GM19240 (cell line): ENCODE data around the gene S100A7.
"Not testable (repeated sequence)": the region's sequence is repeated elsewhere in the genome, so short reads cannot be mapped to it uniquely, and the experiment has no call there.

Experiments used
- DNase-seq: peaks from one replicate; pipeline ENCODE4 v3.0.0; 2011; ENCODE audit warnings: low spot score; ENCODE audit not compliant: insufficient read length

The S100A7 gene

DNA sequence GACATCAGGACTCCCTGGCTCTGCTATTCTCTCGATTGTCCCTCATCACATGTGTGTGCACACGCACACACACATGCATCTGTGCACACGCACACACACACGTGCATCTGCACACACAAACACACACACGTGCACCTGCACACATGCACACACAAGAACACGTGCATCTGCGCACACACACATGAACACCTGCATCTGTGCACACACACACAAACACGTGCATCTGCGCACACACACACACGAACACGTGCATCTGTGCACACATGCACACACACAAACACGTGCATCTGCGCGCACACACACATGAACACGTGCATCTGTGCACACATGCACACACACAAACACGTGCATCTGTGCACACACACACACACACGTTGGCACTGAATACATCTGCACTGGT, 29.4 kb downstream of the S100A7 start:
- no peak for DNase-seq

DNA sequence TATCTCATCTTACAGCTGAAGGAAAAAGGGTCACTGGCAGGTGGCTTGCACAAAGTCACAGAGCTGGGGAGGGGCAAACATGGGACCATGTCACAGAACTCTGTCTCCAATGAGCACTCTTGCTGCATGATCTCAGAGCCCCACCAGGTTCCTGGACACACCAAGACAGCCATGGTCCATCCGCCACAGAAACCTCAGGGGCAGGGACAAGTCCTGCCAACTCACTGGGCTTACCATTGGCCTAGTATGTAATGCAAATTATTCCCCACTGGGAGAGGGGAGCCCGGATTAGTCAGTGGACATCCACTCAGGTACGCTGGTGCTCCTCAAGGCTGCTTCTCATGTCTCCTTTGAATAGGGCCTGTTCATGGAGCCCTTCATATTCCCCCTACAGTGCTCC, 29.9 kb downstream of the S100A7 start:
- DNase-seq = no peak

DNA sequence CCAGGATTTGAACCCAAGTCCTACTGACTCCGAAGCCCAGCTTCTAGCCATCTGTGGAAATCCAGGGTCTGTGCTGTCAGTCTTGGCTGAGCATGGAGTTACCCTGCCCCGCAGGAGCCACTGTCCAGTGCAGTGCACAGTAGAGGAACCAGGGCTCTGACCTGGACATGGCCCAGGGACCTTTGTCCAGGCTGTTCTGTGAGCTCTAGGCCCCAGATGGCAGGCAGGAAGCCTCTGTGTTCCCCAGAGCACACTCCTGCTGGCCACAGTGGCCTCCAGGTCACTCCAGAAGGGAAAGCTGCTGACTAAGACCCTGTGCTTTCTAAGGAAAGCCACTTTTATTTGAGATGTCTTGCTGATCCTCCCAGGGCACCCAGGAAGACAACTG, 30.3 kb downstream of the S100A7 start:
- DNase-seq = no peak

DNA sequence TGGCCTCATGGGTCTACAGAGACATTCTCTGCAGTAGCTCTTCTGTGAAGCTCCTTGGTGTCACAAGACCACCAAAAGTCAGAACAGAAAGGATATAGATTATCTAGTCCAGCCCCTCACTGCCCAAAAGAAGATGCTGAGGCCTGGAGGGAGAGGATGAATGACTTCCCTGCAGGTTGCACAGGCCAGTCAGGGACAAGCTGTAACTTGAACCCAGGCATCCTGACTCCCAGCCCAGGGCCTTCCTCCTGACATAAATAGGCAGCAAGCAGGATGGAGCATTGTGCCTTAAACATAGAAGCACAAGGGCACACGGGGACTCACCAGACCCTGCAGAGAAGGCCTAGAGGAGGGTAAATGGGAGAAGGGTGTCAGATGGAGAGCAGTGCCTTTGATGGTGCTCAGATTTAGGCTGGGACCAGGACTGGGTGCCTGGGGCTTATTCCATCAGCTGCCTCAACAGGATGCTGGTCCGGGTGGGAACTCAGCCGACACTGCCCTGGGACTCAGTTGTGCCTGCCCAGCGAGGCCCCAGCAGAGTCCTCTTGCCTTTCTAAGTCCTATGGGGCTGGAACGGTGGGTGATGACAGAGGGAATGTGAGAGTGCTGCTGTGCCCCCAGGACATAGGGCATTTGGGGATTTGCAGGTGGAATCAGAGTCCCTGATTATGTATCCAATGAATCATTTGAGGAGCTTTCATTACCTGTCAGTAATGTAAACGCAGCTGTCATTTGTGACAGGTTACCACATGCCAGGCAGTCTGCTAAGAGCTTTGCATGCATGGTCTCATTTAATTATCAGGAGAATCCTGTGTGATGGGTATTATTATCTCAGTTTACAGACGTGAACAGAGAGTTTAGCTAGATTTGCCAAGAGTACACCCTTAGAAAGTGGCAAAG, 30.9 kb downstream of the S100A7 start:
- no peak for DNase-seq

DNA sequence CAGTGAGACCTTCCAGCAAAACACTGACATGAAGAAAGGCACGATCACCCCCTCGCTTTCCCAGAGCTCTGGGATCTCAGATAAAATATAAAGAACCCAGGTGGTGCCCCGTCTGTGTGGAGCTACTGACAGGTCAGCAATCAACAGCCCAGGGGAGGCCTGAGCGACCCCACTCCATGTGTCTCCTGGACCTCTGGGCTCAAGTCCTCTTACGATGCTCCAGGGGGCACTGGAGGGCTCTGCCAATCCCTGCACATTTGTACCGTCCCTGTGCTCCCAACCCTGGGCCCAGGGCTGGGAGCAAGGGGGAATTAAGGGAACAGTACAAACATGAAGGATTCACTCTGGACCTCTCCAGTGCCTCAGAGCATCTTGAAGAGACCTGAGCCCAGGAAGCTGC, 31.7 kb downstream of the S100A7 start:
- no peak for DNase-seq

DNA sequence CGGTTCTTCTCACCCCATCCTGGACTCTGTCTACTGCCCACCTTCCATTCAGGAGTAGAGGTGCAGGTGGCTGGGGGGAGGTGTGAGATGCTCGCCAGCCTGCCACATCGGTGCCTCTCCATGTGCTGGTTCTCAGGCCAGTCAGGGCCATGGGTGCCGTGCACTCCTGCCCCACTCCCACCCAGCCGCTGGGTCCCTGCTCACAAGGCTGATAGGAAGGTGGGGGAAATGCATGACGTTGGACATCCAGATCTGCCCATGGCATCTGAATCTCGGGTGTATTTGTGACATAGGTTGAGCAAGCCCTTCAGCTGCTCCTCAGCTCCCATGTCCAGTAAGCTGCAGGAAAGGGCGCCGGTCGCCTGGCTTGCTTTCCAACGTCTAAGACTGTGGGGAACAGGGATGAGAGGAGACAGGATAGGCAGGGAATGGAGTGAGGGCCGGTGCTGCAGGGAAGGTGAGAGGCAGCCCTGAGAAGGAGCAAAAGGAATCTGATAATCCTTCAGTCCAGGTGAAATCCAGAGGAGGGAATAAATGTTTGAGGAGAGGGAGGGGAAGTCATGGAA, 32.3 kb downstream of the S100A7 start:
- DNase-seq = no peak

DNA sequence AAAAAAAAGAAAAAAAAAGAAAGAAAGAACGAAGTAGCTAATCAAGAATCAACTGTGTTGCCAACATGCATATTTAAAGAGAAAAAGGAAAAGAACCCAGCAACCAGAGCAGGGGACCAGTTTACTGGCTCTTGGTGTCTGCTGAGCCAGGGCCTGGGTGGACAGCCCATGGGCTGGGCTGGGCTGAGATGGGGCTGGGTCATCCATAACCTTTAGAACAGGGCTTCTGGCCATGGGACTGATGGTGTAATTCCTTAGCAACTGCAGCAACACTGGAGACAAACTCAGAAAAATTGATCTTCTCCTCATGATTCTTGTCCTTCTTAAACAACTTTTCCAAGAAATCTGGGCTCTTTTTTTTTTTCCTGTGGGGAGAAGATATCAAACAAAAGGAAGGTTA, 33.6 kb downstream of the S100A7 start:
- no peak for DNase-seq

DNA sequence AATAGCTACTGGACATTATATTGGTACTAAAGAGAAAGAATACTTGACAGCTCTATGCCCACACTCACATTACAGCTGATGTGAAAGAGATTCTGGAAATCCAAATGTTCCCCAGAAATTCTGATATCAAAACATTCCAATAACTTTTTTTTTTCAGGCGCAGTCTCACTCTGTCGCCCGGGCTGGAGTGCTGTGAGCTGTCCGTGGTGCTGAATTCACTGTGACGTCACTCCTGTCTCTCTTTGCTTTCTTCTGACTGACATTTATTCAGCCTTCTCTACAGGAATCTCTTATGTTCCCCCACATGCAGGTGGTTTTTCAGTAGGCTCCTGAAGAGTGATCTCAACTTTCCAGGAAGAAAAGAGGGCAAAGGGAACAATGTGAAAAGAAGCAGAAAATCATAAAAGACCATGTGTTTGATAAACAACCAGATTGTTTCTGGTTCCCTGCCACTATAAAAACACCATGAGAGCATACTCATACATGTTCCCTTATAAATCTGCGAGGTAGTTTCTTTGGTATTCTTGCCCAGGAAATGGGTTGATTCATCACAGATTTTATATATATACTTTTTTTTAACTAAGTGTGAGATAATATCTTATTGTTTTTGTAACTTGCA, 37.9 kb downstream of the S100A7 start:
- DNase-seq = peak; percentile 24

DNA sequence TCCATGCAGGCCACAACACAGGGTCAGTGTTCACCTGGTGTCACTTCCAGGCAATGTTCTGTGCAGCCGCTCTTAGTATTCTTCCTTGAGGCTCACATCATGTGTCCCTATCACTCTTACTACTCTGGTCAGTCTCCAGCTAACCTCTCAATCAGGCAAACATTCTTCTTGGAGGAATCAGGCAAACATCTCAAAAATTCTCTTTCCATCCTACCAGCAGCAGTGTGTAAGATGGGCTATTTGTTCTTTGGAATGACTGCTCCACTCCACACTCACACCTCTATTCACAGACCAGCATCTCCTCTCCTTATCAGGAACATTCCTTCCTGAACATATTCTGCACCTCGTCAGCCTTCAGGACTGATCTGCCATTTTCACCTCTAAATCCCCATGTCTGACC, 40.1 kb downstream of the S100A7 start:
- DNase-seq = no peak

DNA sequence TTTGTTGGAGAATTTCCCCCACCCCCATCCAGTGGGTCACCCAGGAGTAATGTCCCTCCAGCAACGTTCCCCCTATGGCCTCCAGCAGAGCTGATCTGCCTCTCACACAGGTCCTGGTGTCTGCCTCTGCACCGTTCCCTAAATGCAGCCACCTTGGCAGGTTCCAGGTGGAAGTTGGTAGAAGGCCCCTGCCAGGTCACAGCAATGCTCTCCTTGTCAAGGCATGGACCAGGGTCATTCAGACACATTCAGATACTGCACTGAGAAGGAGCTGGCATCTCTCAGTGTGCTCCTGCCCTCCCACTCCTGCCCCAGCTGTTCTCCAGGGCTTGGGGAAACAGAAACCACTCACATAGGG, 41.0 kb downstream of the S100A7 start:
- DNase-seq = not testable (repeated sequence)

DNA sequence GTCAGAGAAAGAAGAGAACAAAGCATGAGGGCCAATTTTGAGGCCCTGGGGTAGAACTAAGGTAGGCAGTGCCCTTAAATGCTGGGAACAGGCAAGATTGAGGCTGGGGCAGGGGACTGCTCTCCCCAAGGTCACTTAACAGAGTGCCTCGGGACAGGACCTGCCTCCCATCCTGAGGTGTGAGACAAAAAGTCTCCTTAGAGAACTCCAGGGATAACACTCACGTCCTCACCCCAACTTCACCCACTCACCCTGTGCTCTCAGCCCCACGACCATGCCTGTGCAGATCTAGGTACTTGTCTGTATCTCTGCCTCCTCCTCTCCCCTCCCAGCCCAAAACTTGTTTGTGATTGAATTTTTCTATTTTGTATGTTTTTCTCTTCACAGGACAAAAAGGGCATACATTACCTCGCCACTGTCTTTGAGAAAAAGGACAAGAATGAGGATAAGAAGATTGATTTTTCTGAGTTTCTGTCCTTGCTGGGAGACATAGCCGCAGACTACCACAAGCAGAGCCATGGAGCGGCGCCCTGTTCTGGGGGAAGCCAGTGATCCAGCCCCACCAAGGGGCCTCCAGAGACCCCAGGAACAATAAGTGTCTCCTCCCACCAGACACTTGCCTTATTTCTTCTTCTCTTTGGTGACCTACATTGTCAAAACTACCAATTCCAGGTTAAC, 41.6 kb downstream of the S100A7 start:
- DNase-seq = not testable (repeated sequence)

DNA sequence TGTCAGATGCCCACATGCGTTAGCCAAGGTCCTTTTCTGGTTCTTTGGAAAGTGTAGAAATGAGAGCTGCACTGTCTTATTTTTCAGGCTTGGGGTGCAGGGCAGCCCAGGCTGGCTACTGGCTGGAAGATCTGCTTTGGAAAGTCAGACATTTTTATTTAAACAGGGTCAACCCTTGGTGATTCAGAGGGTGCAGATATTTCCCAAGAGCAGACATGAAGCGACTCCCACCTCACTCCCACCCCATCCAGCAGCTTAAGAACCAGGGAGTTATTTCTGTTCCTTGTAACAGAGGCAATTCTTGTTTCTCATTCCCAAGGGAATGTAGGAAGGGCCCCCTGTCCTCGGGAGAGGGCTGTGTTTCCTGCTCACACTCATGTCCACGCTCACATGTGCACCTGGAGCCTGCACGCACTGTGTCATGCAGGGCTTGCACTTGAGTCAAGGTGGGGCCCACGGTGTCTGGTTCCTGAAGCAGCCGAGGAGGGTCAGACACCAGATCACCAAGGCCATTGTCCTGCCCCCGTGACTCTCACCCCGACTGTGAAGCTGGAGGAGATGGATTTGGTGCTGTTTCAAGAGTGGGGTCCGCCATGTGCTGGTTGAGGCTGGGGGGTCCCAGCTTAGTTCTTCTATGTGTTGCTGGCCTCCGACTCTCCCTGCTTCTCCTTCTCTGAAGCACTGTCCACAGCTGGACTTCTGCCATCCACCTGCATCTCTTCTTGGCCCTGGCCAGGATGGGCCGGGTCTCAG, 43.1 kb downstream of the S100A7 start:
- DNase-seq = no peak

DNA sequence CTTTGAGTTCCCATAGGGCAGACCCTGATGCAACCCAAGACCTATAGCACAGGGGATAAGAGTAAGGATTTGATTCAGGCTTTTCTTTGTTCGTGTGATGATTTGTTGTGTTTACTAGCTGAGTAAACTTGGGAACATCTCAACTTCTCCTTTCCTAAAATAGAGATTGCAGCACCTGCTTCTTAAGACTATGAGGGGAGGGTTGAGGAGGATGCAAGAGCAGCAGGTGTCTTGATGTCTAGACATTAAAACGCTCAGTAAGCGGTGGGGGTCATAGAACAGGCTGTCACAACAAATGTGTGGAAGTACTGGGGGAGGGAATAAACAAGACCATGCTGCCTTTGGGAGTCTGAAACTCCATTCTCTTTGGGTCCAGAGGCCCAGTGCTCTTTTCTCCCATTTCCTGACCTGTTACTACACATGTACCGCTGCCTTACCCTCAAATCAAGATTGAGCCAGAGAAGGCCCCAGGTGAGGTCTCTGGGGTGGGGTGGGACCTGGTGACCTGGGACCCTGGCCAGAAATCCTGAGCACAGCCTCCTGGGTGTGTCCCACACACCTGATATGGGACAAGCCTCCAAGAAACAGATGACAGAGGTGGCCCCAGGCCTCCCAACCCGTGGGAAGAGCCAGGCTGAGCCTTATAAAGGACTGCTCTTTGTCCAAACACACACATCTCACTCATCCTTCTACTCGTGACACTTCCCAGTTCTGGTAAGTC, 44.4 kb downstream of the S100A7 start, which contains the start of gene S100A7A:
Gene S100A7A (plus strand): TSS at position 671 of the 721 bp plus-strand sequence. CDS start 1,563 bp downstream, outside the sequence.
- DNase-seq = no peak

DNA sequence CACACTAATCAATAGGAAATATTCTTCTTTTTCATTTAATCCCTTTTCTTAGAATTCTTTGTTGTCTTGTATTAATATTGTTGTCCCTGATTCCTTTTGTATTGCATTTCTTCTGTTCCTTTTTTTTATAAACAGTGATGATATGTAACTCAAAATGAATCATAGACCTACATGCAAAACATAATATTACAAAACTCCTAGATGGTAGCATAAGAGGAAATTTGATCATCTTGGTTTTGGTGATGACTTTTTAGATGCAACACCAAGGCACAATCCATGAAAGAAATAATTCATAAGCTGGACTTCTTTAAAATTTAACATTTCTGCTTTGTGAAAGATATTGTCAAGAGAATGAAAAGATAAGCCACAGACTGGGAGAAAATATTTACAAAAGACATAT, 46.5 kb downstream of the S100A7 start:
- not testable (repeated sequence) for DNase-seq
